ENCODE results near the gene PLCB1. TPM values are rescaled to one million over a fixed set of nuclear protein-coding genes. Genes with fewer than 3 reads are reported as not detected.

Gene PLCB1
- total RNA-seq, 6 experiments from 2014 or later = 17.2 to 25.7 (median 23.1) TPM

DNA sequence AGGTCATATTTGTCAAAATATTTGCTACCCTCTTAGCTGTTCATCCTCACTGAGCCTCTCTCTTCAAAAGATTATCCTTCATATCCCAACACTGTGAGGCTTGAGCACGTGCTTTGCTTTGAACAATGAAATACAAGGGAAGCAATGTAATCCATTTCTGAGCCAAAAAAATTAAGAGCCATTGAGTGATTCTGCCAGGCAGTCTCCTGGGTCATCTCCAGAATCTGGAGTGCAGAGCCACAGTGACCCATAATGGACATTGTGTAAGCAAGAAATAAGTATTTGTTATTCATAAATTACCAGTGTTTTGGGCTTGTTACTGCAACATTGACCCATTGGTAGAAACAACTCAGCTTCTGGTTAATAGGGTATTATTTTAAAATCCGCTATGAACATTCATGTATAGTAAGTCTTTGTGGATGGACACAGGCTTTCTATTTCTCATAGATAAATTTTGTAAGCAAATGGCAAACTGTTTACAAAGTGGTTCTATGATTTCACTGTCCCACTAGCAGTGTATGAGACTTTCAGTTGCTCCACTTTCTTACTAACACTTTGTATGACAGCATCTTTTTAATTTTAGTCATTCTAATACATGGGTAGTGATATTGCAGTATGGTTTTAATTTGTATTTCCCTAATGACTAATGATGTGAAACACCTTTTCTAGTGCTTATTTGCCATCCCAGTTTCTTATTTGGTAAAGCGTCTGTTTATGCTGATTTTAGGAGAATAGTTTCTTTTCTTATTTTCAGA is 358.2 kb downstream of the PLCB1 start:
- Mint-ChIP-seq H3K27ac (no peak overlapping the region), H3K4me3 (no peak overlapping the region), H3K27me3 (ENCODE audit: insufficient read depth) (no peaks in the 10 kb centered on the region), H3K36me3 (ENCODE audit: low read depth) (no peaks in the 10 kb centered on the region), H3K4me1 (ENCODE audit: low read depth) (peaks cover 13% of the 10 kb centered on the region), H3K9me3 (no peaks in the 10 kb centered on the region)
- no peak for DNase-seq
- TF ChIP-seq, protein P1, sequence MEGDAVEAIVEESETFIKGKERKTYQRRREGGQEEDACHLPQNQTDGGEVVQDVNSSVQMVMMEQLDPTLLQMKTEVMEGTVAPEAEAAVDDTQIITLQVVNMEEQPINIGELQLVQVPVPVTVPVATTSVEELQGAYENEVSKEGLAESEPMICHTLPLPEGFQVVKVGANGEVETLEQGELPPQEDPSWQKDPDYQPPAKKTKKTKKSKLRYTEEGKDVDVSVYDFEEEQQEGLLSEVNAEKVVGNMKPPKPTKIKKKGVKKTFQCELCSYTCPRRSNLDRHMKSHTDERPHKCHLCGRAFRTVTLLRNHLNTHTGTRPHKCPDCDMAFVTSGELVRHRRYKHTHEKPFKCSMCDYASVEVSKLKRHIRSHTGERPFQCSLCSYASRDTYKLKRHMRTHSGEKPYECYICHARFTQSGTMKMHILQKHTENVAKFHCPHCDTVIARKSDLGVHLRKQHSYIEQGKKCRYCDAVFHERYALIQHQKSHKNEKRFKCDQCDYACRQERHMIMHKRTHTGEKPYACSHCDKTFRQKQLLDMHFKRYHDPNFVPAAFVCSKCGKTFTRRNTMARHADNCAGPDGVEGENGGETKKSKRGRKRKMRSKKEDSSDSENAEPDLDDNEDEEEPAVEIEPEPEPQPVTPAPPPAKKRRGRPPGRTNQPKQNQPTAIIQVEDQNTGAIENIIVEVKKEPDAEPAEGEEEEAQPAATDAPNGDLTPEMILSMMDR (IDR thresholded peaks at IDR 0.05) = no peak

DNA sequence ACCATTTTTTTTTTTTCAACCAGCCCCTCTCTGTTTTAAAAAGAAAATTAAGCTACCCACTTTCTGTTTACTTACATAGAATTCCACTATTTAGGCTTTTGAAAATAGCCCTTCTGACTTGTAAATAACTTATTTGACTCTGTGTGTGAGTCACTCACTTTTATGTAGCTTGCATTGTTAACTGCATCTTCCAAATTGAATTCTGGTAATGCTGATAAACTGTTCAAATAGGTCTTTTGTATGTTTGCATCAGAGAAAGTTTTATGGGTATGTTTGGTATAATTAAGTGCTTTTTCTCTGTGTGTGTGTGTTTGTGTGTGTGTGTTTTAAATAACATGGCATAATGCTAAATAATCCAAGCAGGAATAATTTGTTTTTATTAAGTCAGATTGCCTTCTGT is 360.1 kb downstream of the PLCB1 start:
- H3K36me3 Mint-ChIP-seq (ENCODE audit: low read depth) = no peaks in the 10 kb centered on the region
- peaks cover 2% of the 10 kb centered on the region; the same call in 1 of the 2 replicates for H3K27me3 Mint-ChIP-seq (ENCODE audit: insufficient read depth)
- no peak for DNase-seq
- no peak overlapping the region for H3K27ac Mint-ChIP-seq
- H3K4me1 Mint-ChIP-seq (ENCODE audit: low read depth) = peaks cover 13% of the 10 kb centered on the region
- H3K4me3 Mint-ChIP-seq = no peak overlapping the region
- TF ChIP-seq, protein P1 (IDR thresholded peaks at IDR 0.05) = no peak
- no peaks in the 10 kb centered on the region for H3K9me3 Mint-ChIP-seq

DNA sequence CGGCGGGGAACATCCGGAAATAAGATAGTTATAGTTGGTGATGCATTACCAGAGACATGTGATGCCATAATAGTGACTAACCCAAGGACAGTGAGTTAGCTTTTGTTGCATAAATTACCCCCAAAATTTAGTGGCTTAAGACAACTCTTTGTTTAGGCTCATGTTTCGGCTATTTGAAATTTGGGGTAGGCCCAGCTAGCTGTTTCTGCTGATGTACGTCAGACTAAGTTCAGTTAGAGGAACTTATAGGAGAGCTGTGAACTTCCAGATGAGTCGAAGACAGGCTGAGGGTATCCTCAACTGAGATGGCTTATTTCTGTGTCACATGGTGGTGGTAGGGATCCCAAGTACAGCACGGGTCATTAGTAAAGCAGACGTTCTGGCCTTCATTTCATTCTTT is 366.5 kb downstream of the PLCB1 start:
- TF ChIP-seq, protein P1 (IDR thresholded peaks at IDR 0.05) = no peak
- Mint-ChIP-seq H3K4me1 (ENCODE audit: low read depth) (peaks cover 6% of the 10 kb centered on the region), H3K4me3 (no peak overlapping the region), H3K9me3 (no peaks in the 10 kb centered on the region), H3K27ac (no peak overlapping the region), H3K27me3 (ENCODE audit: insufficient read depth) (peaks cover 4% of the 10 kb centered on the region; the same call in 1 of the 2 replicates), H3K36me3 (ENCODE audit: low read depth) (peaks cover 4% of the 10 kb centered on the region; the same call in 1 of the 2 replicates)
- DNase-seq = no peak

DNA sequence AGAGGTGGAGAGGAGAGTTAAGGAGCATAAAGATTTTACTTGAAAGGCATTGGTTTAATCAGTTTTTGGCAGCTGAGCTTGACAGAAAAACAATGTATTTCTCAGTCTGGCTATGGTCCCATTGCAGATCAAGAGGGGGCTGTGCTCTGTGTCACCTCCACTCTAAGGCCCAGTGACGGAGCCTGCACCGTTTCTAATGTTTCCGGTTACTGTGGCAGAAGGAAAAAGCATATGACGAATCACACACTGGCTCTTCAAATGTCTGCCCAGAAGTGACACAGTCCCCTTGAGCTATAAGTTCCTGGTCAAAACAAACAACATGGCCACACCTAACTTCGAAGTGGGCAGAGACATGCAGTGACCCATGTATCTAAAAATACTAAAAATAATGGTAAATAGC is 372.0 kb downstream of the PLCB1 start:
- no peak overlapping the region for H3K27ac Mint-ChIP-seq
- peaks cover 6% of the 10 kb centered on the region for H3K4me1 Mint-ChIP-seq (ENCODE audit: low read depth)
- TF ChIP-seq, protein P1 (IDR thresholded peaks at IDR 0.05) = no peak
- H3K27me3 Mint-ChIP-seq (ENCODE audit: insufficient read depth) = peaks cover 2% of the 10 kb centered on the region; the same call in 1 of the 2 replicates
- no peak for DNase-seq
- H3K9me3 Mint-ChIP-seq = peaks cover 4% of the 10 kb centered on the region
- peaks cover 13% of the 10 kb centered on the region for H3K36me3 Mint-ChIP-seq (ENCODE audit: low read depth)
- no peak overlapping the region for H3K4me3 Mint-ChIP-seq

DNA sequence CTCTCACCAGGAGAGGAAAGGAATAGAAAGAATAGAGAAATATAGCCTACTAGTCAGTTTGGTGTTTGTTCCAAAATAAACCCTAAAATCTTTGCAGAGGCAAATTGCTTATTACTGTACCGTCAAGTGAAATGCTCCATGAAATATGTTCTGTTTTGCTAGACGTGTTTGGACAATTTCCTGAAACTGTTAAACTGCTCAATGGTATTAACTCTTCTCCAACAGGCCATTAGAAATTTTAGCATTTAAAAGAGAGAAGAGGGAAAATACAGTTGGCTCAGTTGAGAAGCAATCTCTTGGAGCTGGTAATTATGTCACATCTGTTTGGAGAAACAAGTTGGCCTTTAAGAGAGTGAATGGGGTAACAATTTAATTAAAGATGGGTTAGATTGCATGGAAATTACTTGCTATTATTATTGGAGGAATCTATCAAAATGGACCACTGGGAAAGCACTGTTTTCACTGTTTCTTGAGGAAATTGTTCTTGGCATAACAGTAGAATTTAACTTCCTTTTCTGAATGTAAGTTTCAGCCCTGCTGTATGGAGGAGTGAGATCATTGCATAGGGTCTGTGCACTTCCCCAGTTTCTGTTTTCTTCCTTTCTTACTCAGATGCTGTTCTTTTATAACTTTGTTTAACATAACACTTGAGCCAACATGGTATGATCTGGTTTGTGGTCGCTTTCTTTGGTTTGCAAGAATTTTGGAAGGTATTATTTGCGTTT is 373.6 kb downstream of the PLCB1 start:
- TF ChIP-seq, protein P1 (IDR thresholded peaks at IDR 0.05) = no peak
- peaks cover 4% of the 10 kb centered on the region for H3K9me3 Mint-ChIP-seq
- peaks cover 2% of the 10 kb centered on the region; the same call in 1 of the 2 replicates for H3K27me3 Mint-ChIP-seq (ENCODE audit: insufficient read depth)
- no peak overlapping the region for H3K27ac Mint-ChIP-seq
- H3K4me1 Mint-ChIP-seq (ENCODE audit: low read depth) = no peaks in the 10 kb centered on the region
- no peak overlapping the region for H3K4me3 Mint-ChIP-seq
- no peak for DNase-seq
- H3K36me3 Mint-ChIP-seq (ENCODE audit: low read depth) = peaks cover 16% of the 10 kb centered on the region

Data from HFFc6 (cell line).